OCI-LY3 (cell line): Measurements from ENCODE around the gene ABHD12.

Experiments
- EZH2phosphoT487 ChIP-seq: fragments of 200-600 bp; shearing (Covaris generic); IDR thresholded peaks from 2 replicates; pipeline ENCODE4 v1.6.1; 2018; ENCODE audit warnings: antibody characterized with exemption, mixed run types, low read depth
- TF ChIP-seq, protein P1 (sequence below): fragments of 200-600, 300-600 bp; sonication (generic); IDR thresholded peaks from 2 replicates; pipeline ENCODE4 v1.5.1; 2014; ENCODE audit warnings: antibody characterized with exemption, low read length, low read depth

DNA sequence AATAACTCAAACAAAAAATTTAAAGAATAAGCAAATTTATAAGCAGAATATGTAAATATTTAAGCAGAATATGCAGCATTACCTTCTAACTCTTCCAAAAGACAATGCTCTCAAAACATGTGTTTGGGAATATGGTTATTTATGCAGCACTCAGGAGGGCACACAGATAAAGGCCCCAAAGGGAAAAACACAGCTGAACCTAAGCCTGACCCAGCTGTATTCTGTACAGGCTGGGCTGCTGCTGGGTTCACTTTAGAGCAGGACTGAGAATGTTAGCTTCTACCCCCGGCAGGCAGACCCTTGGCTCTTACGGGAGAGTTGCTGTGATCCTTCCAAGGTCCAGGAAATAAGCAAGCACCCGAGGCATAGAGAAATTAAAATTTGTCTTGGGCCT is 37.3 kb downstream of the ABHD12 start:
- TF ChIP-seq, protein P1, sequence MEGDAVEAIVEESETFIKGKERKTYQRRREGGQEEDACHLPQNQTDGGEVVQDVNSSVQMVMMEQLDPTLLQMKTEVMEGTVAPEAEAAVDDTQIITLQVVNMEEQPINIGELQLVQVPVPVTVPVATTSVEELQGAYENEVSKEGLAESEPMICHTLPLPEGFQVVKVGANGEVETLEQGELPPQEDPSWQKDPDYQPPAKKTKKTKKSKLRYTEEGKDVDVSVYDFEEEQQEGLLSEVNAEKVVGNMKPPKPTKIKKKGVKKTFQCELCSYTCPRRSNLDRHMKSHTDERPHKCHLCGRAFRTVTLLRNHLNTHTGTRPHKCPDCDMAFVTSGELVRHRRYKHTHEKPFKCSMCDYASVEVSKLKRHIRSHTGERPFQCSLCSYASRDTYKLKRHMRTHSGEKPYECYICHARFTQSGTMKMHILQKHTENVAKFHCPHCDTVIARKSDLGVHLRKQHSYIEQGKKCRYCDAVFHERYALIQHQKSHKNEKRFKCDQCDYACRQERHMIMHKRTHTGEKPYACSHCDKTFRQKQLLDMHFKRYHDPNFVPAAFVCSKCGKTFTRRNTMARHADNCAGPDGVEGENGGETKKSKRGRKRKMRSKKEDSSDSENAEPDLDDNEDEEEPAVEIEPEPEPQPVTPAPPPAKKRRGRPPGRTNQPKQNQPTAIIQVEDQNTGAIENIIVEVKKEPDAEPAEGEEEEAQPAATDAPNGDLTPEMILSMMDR: no peak
- TF ChIP-seq EZH2phosphoT487: no peak
